Gastrocnemius medialis (tissue), 4 donors: ENCODE results near the gene LPAR1.

Experiments
- CTCF ChIP-seq, 5 experiments: fragments of 450-650 bp in 3 of 5; fragments of 200-600 bp in 2 of 5; sonication (generic) in 2 of 5; IDR thresholded peaks in 4 of 5; conservative IDR thresholded peaks in 1 of 5; 1 replicate in 4 of 5; 2 replicates in 1 of 5; pipeline ENCODE4 v1.5.1; 2016 to 2019; ENCODE audit warnings: antibody characterized with exemption in 5 of 5, mild to moderate bottlenecking in 3 of 5, moderate library complexity in 3 of 5
- POLR2A ChIP-seq, 2 donors: fragments of 450-650 bp; IDR thresholded peaks; one replicate each; pipeline ENCODE4 v1.6.1; 2017; ENCODE audit warnings: antibody characterized with exemption in 2 of 2, mild to moderate bottlenecking in 2 of 2, moderate library complexity in 2 of 2

GRCh38 chr9:111008158-111009075 lies 29.9 kb downstream of the LPAR1 start:
- no peak for TF ChIP-seq CTCF (IDR thresholded peaks at IDR 0.05 in 4 of 5, conservative IDR thresholded peaks at IDR 0.05 in 1 of 5)
- TF ChIP-seq POLR2A (IDR thresholded peaks at IDR 0.05) = no peak
